ENCODE results near the gene FGF22.

Gene FGF22

GRCh38 chr19:656751-657559 lies 17.3 kb downstream of the FGF22 start:
- H3K27ac ChIP-seq: no peak overlapping the region
- TF ChIP-seq CTCF (conservative IDR thresholded peaks at IDR 0.05): no peak

- no peak overlapping the region for H3K27ac ChIP-seq
- TF ChIP-seq CTCF (conservative IDR thresholded peaks at IDR 0.05): no peak
Measured at GRCh38 chr19:657611-658010, 17.9 kb downstream of the FGF22 start.

GRCh38 chr19:658059-658839 lies 18.6 kb downstream of the FGF22 start:
- TF ChIP-seq CTCF (conservative IDR thresholded peaks at IDR 0.05): no peak
- H3K27ac ChIP-seq: no peak overlapping the region

GRCh38 chr19:658916-659839 lies 19.5 kb downstream of the FGF22 start:
- H3K27ac ChIP-seq: no peak overlapping the region
- TF ChIP-seq CTCF (conservative IDR thresholded peaks at IDR 0.05): no peak

- TF ChIP-seq CTCF (conservative IDR thresholded peaks at IDR 0.05): no peak
- H3K27ac ChIP-seq: peak overlapping the region; percentile 94
Measured at GRCh38 chr19:660793-661426, 21.2 kb downstream of the FGF22 start.

- peak overlapping the region; percentile 94 for H3K27ac ChIP-seq
- TF ChIP-seq CTCF (conservative IDR thresholded peaks at IDR 0.05): no peak
Measured at GRCh38 chr19:661427-662196, 21.9 kb downstream of the FGF22 start.
